Natural killer cell (primary cell): ENCODE data around the gene CAVIN3. TPM values are rescaled to one million over a fixed set of nuclear protein-coding genes. Genes with fewer than 3 reads are reported as not detected.

ENCODE experiments used
- ATAC-seq, 3 donors: fragments of 150-1000 bp in 2 of 3; fragments of 200-7000 bp in 1 of 3; cut with Tn5 transposase; 1 replicate in 1 of 3; 2 replicates in 2 of 3; pipeline ENCODE4 v1.10.0; 2021; ENCODE audit warnings: mild to moderate bottlenecking in 2 of 3, moderate library complexity in 2 of 3
- DNase-seq, 2 donors: peaks; one replicate each; pipeline versions ENCODE4 v3.0.0 to v3.0.0-alpha.2; 2013 to 2021; ENCODE audit warnings: mixed read lengths in 1 of 2
- H3K27ac ChIP-seq: one replicate; pipeline ENCODE4 v1.5.1; 2013; ENCODE audit warnings: mild to moderate bottlenecking, low read length
- H3K27me3 ChIP-seq: one replicate; pipeline ENCODE4 v1.6.1; 2013; ENCODE audit warnings: low read length; ENCODE audit not compliant: control insufficient read depth, insufficient read depth
- H3K36me3 ChIP-seq: one replicate; pipeline ENCODE4 v1.6.1; 2013; ENCODE audit warnings: low read length; ENCODE audit not compliant: control insufficient read depth, insufficient read depth
- H3K4me1 ChIP-seq: one replicate; pipeline ENCODE4 v1.6.1; 2013; ENCODE audit warnings: low read length; ENCODE audit not compliant: control insufficient read depth, insufficient read depth
- H3K4me3 ChIP-seq: one replicate; pipeline ENCODE4 v1.5.1; 2013; ENCODE audit warnings: low read length
- H3K9me3 ChIP-seq: one replicate; pipeline ENCODE4 v1.6.1; 2013; ENCODE audit warnings: low read length; ENCODE audit not compliant: control insufficient read depth, insufficient read depth
- H3K27ac Mint-ChIP-seq, 2 donors: one replicate each; pipeline ENCODE4 v1.8.0; 2022; ENCODE audit warnings: mild to moderate bottlenecking in 2 of 2, mixed read lengths in 2 of 2, moderate library complexity in 1 of 2
- H3K27me3 Mint-ChIP-seq, 2 donors: one replicate each; pipeline ENCODE4 v1.8.0; 2022; ENCODE audit warnings: low read depth in 2 of 2, mixed read lengths in 2 of 2
- H3K36me3 Mint-ChIP-seq: one replicate; pipeline ENCODE4 v1.8.0; 2022; ENCODE audit warnings: mixed read lengths
- H3K4me1 Mint-ChIP-seq, 2 donors: one replicate each; pipeline ENCODE4 v1.8.0; 2022; ENCODE audit warnings: mixed read lengths in 2 of 2
- H3K4me3 Mint-ChIP-seq: one replicate; pipeline ENCODE4 v1.8.0; 2022; ENCODE audit warnings: mild to moderate bottlenecking, moderate library complexity, mixed read lengths
- H3K9me3 Mint-ChIP-seq, 2 donors: one replicate each; pipeline ENCODE4 v1.8.0; 2022; ENCODE audit warnings: mixed read lengths in 2 of 2
- WGBS: methylation state at CpG from one replicate; pipeline ENCODE4 v1.1.7; 2013; ENCODE audit warnings: missing lambda C conversion rate; ENCODE audit not compliant: insufficient coverage; 5-methylcytosine and 5-hydroxymethylcytosine counted together
- intact Hi-C: fragments of 100-400 bp; cut with micrococcal nuclease; formaldehyde crosslinking; loops from one replicate; pipeline ENCODE4 v1.14.2; 2022
- total RNA-seq, 4 donors: library from RNA; stranded (reverse); fragments of 120-200 nt in 1 of 4; gene quantifications; one replicate each; pipeline versions ENCODE4 v1.2.3 to v1.2.4, GENCODE V29; 2013 to 2022
- TF ChIP-seq, protein P1 (sequence below): fragments of 200-600 bp; IDR thresholded peaks from one replicate; pipeline ENCODE4 v1.8.0; 2022; ENCODE audit warnings: antibody characterized with exemption

The CAVIN3 gene
- total RNA-seq, 3 donors from 2014 or later (not counting 1 experiment from before 2014, with no cell fraction given), result not detected

DNA sequence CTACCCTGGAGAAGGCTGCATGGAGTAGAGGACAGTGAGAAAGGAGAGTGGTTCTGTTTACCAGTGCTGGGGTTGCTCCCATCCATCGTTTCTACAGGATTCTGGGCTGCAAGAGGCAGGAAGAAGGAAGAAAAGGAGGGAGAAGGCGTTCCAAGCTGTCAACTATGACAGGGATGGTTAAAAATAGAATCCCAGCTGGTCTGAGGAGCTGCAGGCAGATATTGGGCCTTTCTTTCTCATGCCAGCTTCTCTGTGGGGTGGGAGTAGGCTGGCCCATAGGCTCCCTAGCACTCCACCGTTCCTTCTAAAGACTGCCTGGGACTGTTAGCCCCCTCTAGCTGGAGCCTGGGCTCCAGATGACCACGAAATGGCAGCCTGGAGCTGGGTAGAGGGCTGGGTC lies 47.1 kb downstream of the CAVIN3 start:
- H3K27me3 Mint-ChIP-seq, result peaks cover 30 to 49% of the 10 kb centered on the region in 2 donors
- H3K4me3 ChIP-seq, result no peak overlapping the region
- H3K9me3 ChIP-seq, result no peaks in the 10 kb centered on the region
- no peak overlapping the region for H3K4me3 Mint-ChIP-seq
- H3K9me3 Mint-ChIP-seq, result no peaks in the 10 kb centered on the region
- WGBS, result 78% methylated on average over 4 of the region's 4 CpGs
- intact Hi-C loops, result no loop called here
- H3K4me1 ChIP-seq, result peaks cover 14% of the 10 kb centered on the region
- H3K4me1 Mint-ChIP-seq, result peaks cover 0 to 4% of the 10 kb centered on the region in 2 donors
- peaks cover 5% of the 10 kb centered on the region for H3K27me3 ChIP-seq
- H3K27ac ChIP-seq, result no peak overlapping the region
- no peak for DNase-seq
- no peaks in the 10 kb centered on the region for H3K36me3 ChIP-seq
- no peak for ATAC-seq
- H3K27ac Mint-ChIP-seq, result no peak overlapping the region
- TF ChIP-seq, protein P1, sequence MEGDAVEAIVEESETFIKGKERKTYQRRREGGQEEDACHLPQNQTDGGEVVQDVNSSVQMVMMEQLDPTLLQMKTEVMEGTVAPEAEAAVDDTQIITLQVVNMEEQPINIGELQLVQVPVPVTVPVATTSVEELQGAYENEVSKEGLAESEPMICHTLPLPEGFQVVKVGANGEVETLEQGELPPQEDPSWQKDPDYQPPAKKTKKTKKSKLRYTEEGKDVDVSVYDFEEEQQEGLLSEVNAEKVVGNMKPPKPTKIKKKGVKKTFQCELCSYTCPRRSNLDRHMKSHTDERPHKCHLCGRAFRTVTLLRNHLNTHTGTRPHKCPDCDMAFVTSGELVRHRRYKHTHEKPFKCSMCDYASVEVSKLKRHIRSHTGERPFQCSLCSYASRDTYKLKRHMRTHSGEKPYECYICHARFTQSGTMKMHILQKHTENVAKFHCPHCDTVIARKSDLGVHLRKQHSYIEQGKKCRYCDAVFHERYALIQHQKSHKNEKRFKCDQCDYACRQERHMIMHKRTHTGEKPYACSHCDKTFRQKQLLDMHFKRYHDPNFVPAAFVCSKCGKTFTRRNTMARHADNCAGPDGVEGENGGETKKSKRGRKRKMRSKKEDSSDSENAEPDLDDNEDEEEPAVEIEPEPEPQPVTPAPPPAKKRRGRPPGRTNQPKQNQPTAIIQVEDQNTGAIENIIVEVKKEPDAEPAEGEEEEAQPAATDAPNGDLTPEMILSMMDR, result no peak
- H3K36me3 Mint-ChIP-seq, result no peaks in the 10 kb centered on the region

DNA sequence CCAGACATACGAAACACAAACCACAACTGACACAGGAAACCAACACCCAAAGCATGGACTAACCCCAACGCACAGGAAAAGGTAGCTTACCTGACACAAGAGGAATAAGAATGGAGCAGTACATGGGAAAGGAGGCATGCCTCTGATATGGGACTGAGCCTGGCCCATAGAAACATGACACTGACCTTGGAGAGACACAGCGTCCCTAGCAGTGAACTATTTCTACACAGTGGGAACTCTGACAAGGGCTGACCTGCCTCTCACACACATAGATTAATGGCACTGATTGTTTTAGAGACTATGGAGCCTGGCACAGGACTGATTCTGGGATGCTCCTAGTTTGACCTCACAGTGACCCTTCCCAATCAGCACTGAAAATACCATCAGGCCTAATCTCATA lies 48.7 kb downstream of the CAVIN3 start:
- WGBS, result 36% methylated on average over 3 of the region's 3 CpGs

DNA sequence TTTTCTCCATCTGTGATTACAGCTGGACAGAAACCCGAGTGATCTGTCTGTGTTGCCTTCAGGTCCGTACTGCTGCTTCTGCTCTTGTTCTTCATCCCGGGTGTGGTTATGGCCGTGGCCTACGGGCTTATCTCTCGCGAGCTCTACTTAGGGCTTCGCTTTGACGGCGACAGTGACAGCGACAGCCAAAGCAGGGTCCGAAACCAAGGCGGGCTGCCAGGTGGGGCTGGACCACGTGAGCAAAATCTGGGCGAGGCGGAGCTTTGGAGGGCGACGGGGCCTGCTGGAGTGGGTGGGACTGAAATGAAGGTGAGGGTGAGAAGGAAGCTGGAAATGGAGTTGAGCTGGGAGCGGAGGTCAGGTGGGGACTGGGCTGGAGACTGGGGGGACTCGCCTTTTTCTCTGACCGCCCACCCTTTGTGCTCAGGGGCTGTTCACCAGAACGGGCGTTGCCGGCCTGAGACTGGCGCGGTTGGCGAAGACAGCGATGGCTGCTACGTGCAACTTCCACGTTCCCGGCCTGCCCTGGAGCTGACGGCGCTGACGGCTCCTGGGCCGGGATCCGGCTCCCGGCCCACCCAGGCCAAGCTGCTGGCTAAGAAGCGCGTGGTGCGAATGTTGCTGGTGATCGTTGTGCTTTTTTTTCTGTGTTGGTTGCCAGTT lies 49.6 kb downstream of the CAVIN3 start:
- Mint-ChIP-seq H3K9me3 (no peaks in the 10 kb centered on the region), H3K36me3 (no peaks in the 10 kb centered on the region), H3K27ac (no peak overlapping the region), H3K4me3 (no peak overlapping the region), H3K27me3 (peaks cover 26 to 32% of the 10 kb centered on the region in 2 donors), H3K4me1 (peaks cover 0 to 4% of the 10 kb centered on the region in 2 donors)
- DNase-seq, result no peak
- TF ChIP-seq, protein P1, result no peak
- H3K27me3 ChIP-seq, result peaks cover 4% of the 10 kb centered on the region
- WGBS, result 76% methylated on average over 41 of the region's 41 CpGs
- H3K4me3 ChIP-seq, result no peak overlapping the region
- intact Hi-C loops, result no loop called here
- no peaks in the 10 kb centered on the region for H3K36me3 ChIP-seq
- no peaks in the 10 kb centered on the region for H3K9me3 ChIP-seq
- H3K4me1 ChIP-seq, result peaks cover 14% of the 10 kb centered on the region
- no peak overlapping the region for H3K27ac ChIP-seq
- no peak for ATAC-seq

More for the DNA sequence above, 48.7 kb downstream of the CAVIN3 start:
- Histone ChIP-seq H3K9me3 (no peaks in the 10 kb centered on the region), H3K27ac (no peak overlapping the region), H3K4me3 (no peak overlapping the region), H3K36me3 (no peaks in the 10 kb centered on the region), H3K4me1 (peaks cover 14% of the 10 kb centered on the region), H3K27me3 (peaks cover 4% of the 10 kb centered on the region)
- Mint-ChIP-seq H3K27ac (no peak overlapping the region), H3K27me3 (peaks cover 26 to 40% of the 10 kb centered on the region in 2 donors), H3K4me3 (no peak overlapping the region), H3K36me3 (no peaks in the 10 kb centered on the region), H3K4me1 (peaks cover 0 to 4% of the 10 kb centered on the region in 2 donors), H3K9me3 (no peaks in the 10 kb centered on the region)
- intact Hi-C loops, result no loop called here
- no peak for ATAC-seq
- TF ChIP-seq, protein P1, result no peak
- no peak for DNase-seq

DNA sequence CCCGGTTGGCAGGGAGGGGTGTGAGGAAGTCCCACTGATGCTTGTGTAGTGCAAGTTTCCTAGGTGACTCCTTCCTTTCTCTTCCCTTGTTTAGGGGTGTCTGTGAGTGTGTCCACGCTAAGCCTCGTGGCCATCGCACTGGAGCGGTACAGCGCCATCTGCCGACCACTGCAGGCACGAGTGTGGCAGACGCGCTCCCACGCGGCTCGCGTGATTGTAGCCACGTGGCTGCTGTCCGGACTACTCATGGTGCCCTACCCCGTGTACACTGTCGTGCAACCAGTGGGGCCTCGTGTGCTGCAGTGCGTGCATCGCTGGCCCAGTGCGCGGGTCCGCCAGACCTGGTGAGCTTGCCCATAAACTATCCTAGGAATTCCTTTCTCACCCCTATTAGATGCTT lies 50.3 kb downstream of the CAVIN3 start:
- intact Hi-C loops, result no loop called here
- Mint-ChIP-seq H3K36me3 (no peaks in the 10 kb centered on the region), H3K27me3 (peaks cover 21 to 24% of the 10 kb centered on the region in 2 donors), H3K27ac (no peak overlapping the region), H3K4me3 (no peak overlapping the region), H3K9me3 (no peaks in the 10 kb centered on the region), H3K4me1 (peaks cover 0 to 4% of the 10 kb centered on the region in 2 donors)
- H3K27me3 ChIP-seq, result peaks cover 4% of the 10 kb centered on the region
- H3K36me3 ChIP-seq, result no peaks in the 10 kb centered on the region
- ATAC-seq, result peak; percentile 29 to 68 (median 54)
- no peaks in the 10 kb centered on the region for H3K9me3 ChIP-seq
- DNase-seq, result peak in 1 of 2 donors; percentile 38
- H3K4me3 ChIP-seq, result no peak overlapping the region
- H3K4me1 ChIP-seq, result peaks cover 14% of the 10 kb centered on the region
- 88% methylated on average over 24 of the region's 24 CpGs for WGBS
- H3K27ac ChIP-seq, result no peak overlapping the region
- TF ChIP-seq, protein P1, result no peak
